Kidney (tissue), 14 donors: ENCODE results near the gene SNX19. TPM values are rescaled to one million over a fixed set of nuclear protein-coding genes. Genes with fewer than 3 reads are reported as not detected.

Source experiments
- DNase-seq, 5 donors: peaks; one replicate each; pipeline ENCODE4 v3.0.0-alpha.2; 2013 to 2020
- FAIRE-seq: peaks from 2 replicates; lab custom pipeline; 2012; peaks lifted over from hg19 to GRCh38; lab: Jason Lieb, UNC
- H3K27ac ChIP-seq, 2 donors: one replicate each; pipeline ENCODE4 v1.7.0; 2013; ENCODE audit warnings: low read depth in 2 of 2, low read length in 2 of 2, inconsistent platforms in 1 of 2
- H3K27me3 ChIP-seq: one replicate; pipeline ENCODE4 v1.7.1; 2013; ENCODE audit warnings: low read length, inconsistent platforms; ENCODE audit not compliant: control insufficient read depth, insufficient read depth
- H3K36me3 ChIP-seq, 3 donors: one replicate each; pipeline versions ENCODE4 v1.7.0 to v1.7.1; 2013; ENCODE audit warnings: low read length in 3 of 3, control low read depth in 1 of 3, inconsistent platforms in 1 of 3; ENCODE audit not compliant: insufficient read depth in 3 of 3, control insufficient read depth in 2 of 3
- H3K4me1 ChIP-seq, 3 donors: one replicate each; pipeline versions ENCODE4 v1.7.0 to v1.7.1; 2013; ENCODE audit warnings: low read length in 3 of 3, inconsistent platforms in 1 of 3, low read depth in 1 of 3; ENCODE audit not compliant: control insufficient read depth in 2 of 3, insufficient read depth in 2 of 3
- H3K4me3 ChIP-seq, 3 donors: one replicate each; pipeline versions ENCODE4 v1.7.0 to v1.8.1; 2013; ENCODE audit warnings: low read length in 3 of 3, control low read depth in 1 of 3, inconsistent platforms in 1 of 3
- H3K9ac ChIP-seq, 3 donors: one replicate each; pipeline versions ENCODE4 v1.7.0 to v1.7.1; 2013; ENCODE audit warnings: low read length in 3 of 3, control low read depth in 1 of 3, inconsistent platforms in 1 of 3
- H3K9me3 ChIP-seq, 3 donors: one replicate each; pipeline versions ENCODE4 v1.7.0 to v1.7.1; 2013; ENCODE audit warnings: low read length in 3 of 3, control low read depth in 1 of 3, inconsistent platforms in 1 of 3; ENCODE audit not compliant: control insufficient read depth in 2 of 3, insufficient read depth in 1 of 3
- CTCF ChIP-seq: IDR thresholded peaks from 3 replicates; pipeline ENCODE4 v1.5.1; 2012; ENCODE audit warnings: mild to moderate bottlenecking, moderate library complexity, borderline replicate concordance; ENCODE audit not compliant: insufficient read depth; ENCODE audit errors: extremely low read depth
- intact Hi-C: fragments of 100-400 bp; cut with DNase I; formaldehyde crosslinking; loops from one replicate; pipeline ENCODE4 v1.11.1; 2022
- polyA plus RNA-seq: library from polyadenylated mRNA; stranded (reverse); fragments of 350-450 nt; fragmentation: Illumina TruSeq; extraction: RNeasy Lipid Tissue Mini Kit (QIAGEN cat#74804); gene quantifications from one replicate; pipeline ENCODE4 v1.2.3, GENCODE V29; 2014; ENCODE audit warnings: low read depth, low replicate concordance; ENCODE audit not compliant: insufficient read depth
- total RNA-seq: library from RNA; stranded (reverse); fragmentation: NEBNext Ultra II Directional; extraction: Animal tissue kit (Norgen Biotek cat#: 25700); gene quantifications from one replicate; pipeline ENCODE4 v1.2.1, GENCODE V29; 2021
- donor health status: control.
- donor health status: control.
- donor health status: control.
- donor health status: control.
- donor health status: control.
- donor health status: DM: yes; HTN: yes; CAD: no.
- donor health status: Normal renal cell carcinoma (clear cell type).

SNX19 gene
- total and polyA plus RNA-seq, 2 donors from 2014 or later = 16.9 to 67.5 TPM

GRCh38 chr11:130892861-130893260 is 23.4 kb downstream of the SNX19 start:
- Histone ChIP-seq H3K36me3 (peaks cover 3 to 42% (median 26%) of the 10 kb centered on the region in 3 donors), H3K4me3 (no peak overlapping the region), H3K27ac (no peak overlapping the region), H3K4me1 (peaks cover 0 to 3% (median 0%) of the 10 kb centered on the region in 3 donors), H3K9me3 (no peaks in the 10 kb centered on the region), H3K9ac (no peak overlapping the region), H3K27me3 (no peaks in the 10 kb centered on the region)
- no peak for DNase-seq
- no peak for TF ChIP-seq CTCF
- no peak for FAIRE-seq
- intact Hi-C loops = no loop called here

GRCh38 chr11:130891326-130891725 is 25.0 kb downstream of the SNX19 start:
- FAIRE-seq (no peak), DNase-seq (no peak)
- TF ChIP-seq CTCF = no peak
- H3K9me3 ChIP-seq = no peaks in the 10 kb centered on the region
- peaks cover 0 to 3% (median 0%) of the 10 kb centered on the region in 3 donors for H3K4me1 ChIP-seq
- H3K36me3 ChIP-seq = peaks cover 3 to 38% (median 25%) of the 10 kb centered on the region in 3 donors
- intact Hi-C loops = no loop called here
- no peak overlapping the region for H3K4me3 ChIP-seq
- H3K27me3 ChIP-seq = no peaks in the 10 kb centered on the region
- H3K9ac ChIP-seq = no peak overlapping the region
- H3K27ac ChIP-seq = no peak overlapping the region

- TF ChIP-seq CTCF = no peak
- Histone ChIP-seq H3K9ac (no peak overlapping the region), H3K36me3 (peaks cover 3 to 33% (median 17%) of the 10 kb centered on the region in 3 donors), H3K4me3 (no peak overlapping the region), H3K27ac (no peak overlapping the region), H3K4me1 (peaks cover 0 to 3% (median 0%) of the 10 kb centered on the region in 3 donors), H3K27me3 (no peaks in the 10 kb centered on the region), H3K9me3 (no peaks in the 10 kb centered on the region)
- no peak for FAIRE-seq
- intact Hi-C loops = no loop called here
- DNase-seq = no peak
These were observed 26.1 kb downstream of the SNX19 start for GRCh38 chr11:130890039-130890745.
